ENCODE data around the gene RAB37. TPM values are rescaled to one million over a fixed set of nuclear protein-coding genes. Genes with fewer than 3 reads are reported as not detected.
A peak's percentile ranks its signal among the peaks of the same experiment; 100 is the strongest.

Gene RAB37
- total RNA-seq, 4 donors from 2014 or later: 1.2 to 5.1 (median 2.0) TPM

GRCh38 chr17:74759243-74759801, 22.3 kb downstream of the RAB37 start:
- TF ChIP-seq CTCF (IDR thresholded peaks at IDR 0.05) (no peak), POLR2AphosphoS5 (IDR thresholded peaks at IDR 0.05) (no peak), POLR2A (IDR thresholded peaks at IDR 0.05) (no peak)
- peaks cover 0 to 65% (median 24%) of the 10 kb centered on the region in 3 donors for H3K4me1 ChIP-seq
- no peak overlapping the region for H3K4me3 ChIP-seq
- peaks cover 8% of the 10 kb centered on the region for H3K27me3 ChIP-seq
- no peaks in the 10 kb centered on the region for H3K9me3 ChIP-seq
- WGBS, 2 donors (ENCODE audit: low coverage in 1 of 2): no CpG with 5 or more reads among the region's 9 CpGs
- no peak for ATAC-seq
- H3K27ac ChIP-seq: peak overlapping the region in 1 of 4 donors; percentile 56
- H3K36me3 ChIP-seq: peaks cover 0 to 3% of the 10 kb centered on the region in 2 donors

GRCh38 chr17:74759941-74760340, 22.9 kb downstream of the RAB37 start:
- TF ChIP-seq POLR2AphosphoS5 (IDR thresholded peaks at IDR 0.05): no peak
- TF ChIP-seq EP300 (IDR thresholded peaks at IDR 0.05): no peak
- no peak for TF ChIP-seq POLR2A (IDR thresholded peaks at IDR 0.05)
- TF ChIP-seq CTCF (IDR thresholded peaks at IDR 0.05): no peak
- Histone ChIP-seq H3K4me1 (peaks cover 0 to 65% (median 24%) of the 10 kb centered on the region in 3 donors), H3K4me3 (no peak overlapping the region), H3K9me3 (no peaks in the 10 kb centered on the region), H3K27me3 (peaks cover 8% of the 10 kb centered on the region), H3K36me3 (peaks cover 0 to 3% of the 10 kb centered on the region in 2 donors), H3K27ac (peak overlapping the region in 2 of 4 donors; percentile 24 to 49)
- no peak for ATAC-seq
- WGBS, 2 donors (ENCODE audit: low coverage in 1 of 2): no CpG with 5 or more reads among the region's 10 CpGs

- peaks cover 8% of the 10 kb centered on the region for H3K27me3 ChIP-seq
- H3K9me3 ChIP-seq: no peaks in the 10 kb centered on the region
- peak overlapping the region in 3 of 4 donors; percentile 10 to 49 (median 38) for H3K27ac ChIP-seq
- peaks cover 0 to 65% (median 24%) of the 10 kb centered on the region in 3 donors for H3K4me1 ChIP-seq
- TF ChIP-seq EP300 (IDR thresholded peaks at IDR 0.05): no peak
- no peak for TF ChIP-seq CTCF (IDR thresholded peaks at IDR 0.05)
- TF ChIP-seq POLR2AphosphoS5 (IDR thresholded peaks at IDR 0.05): no peak
- TF ChIP-seq POLR2A (IDR thresholded peaks at IDR 0.05): no peak
- H3K36me3 ChIP-seq: peaks cover 0 to 3% of the 10 kb centered on the region in 2 donors
- no peak overlapping the region for H3K4me3 ChIP-seq
- no peak for ATAC-seq
- WGBS, 2 donors (ENCODE audit: low coverage in 1 of 2): 33 to 87% methylated on average over 1 to 5 of the region's 7 CpGs
Observed at GRCh38 chr17:74760404-74761105, 23.5 kb downstream of the RAB37 start.

GRCh38 chr17:74761419-74761818, 24.4 kb downstream of the RAB37 start:
- Histone ChIP-seq H3K36me3 (peaks cover 0 to 3% of the 10 kb centered on the region in 2 donors), H3K27me3 (peaks cover 8% of the 10 kb centered on the region), H3K27ac (peak overlapping the region in 2 of 4 donors; percentile 38 to 49), H3K4me1 (peaks cover 0 to 65% (median 24%) of the 10 kb centered on the region in 3 donors), H3K4me3 (no peak overlapping the region), H3K9me3 (no peaks in the 10 kb centered on the region)
- ATAC-seq: no peak
- 40% methylated on average over 2 of the region's 5 CpGs; no CpG with 5 or more reads in 1 of the 2 donors for WGBS, 2 donors (ENCODE audit: low coverage in 1 of 2)
- no peak for TF ChIP-seq POLR2A (IDR thresholded peaks at IDR 0.05)
- TF ChIP-seq CTCF (IDR thresholded peaks at IDR 0.05): no peak

- 87% methylated on average over 3 of the region's 11 CpGs; no CpG with 5 or more reads in 1 of the 2 donors for WGBS, 2 donors (ENCODE audit: low coverage in 1 of 2)
- Histone ChIP-seq H3K27ac (no peak overlapping the region), H3K36me3 (peaks cover 0 to 3% of the 10 kb centered on the region in 2 donors), H3K9me3 (no peaks in the 10 kb centered on the region), H3K27me3 (peaks cover 8% of the 10 kb centered on the region), H3K4me1 (peaks cover 0 to 65% (median 24%) of the 10 kb centered on the region in 3 donors), H3K4me3 (no peak overlapping the region)
- no peak for ATAC-seq
- TF ChIP-seq POLR2A (IDR thresholded peaks at IDR 0.05) (no peak), EP300 (IDR thresholded peaks at IDR 0.05) (no peak)
Observed at GRCh38 chr17:74761931-74762330, 24.9 kb downstream of the RAB37 start.
